Ascending aorta (tissue), 2 donors: Measurements from ENCODE around the gene UROD. TPM values are rescaled to one million over a fixed set of nuclear protein-coding genes. Genes with fewer than 3 reads are reported as not detected.

ENCODE experiments used
- DNase-seq, 2 donors: peaks; one replicate each; pipeline ENCODE4 v3.0.0-alpha.2; 2019; ENCODE audit warnings: low spot score in 2 of 2
- H3K27ac ChIP-seq, 2 donors: fragments of 200-600 bp; sonication (generic); one replicate each; pipeline ENCODE4 v1.5.1; 2016 to 2017; ENCODE audit warnings: mild to moderate bottlenecking in 1 of 2
- H3K27me3 ChIP-seq: fragments of 200-600 bp; sonication (generic); one replicate; pipeline ENCODE4 v1.5.1; 2017
- H3K36me3 ChIP-seq, 2 donors: fragments of 200-600 bp; sonication (generic); one replicate each; pipeline ENCODE4 v1.5.1; 2016
- H3K4me1 ChIP-seq, 2 donors: fragments of 200-600 bp; sonication (generic); one replicate each; pipeline ENCODE4 v1.5.1; 2016 to 2017; ENCODE audit warnings: mild to moderate bottlenecking in 1 of 2
- H3K4me3 ChIP-seq, 2 donors: fragments of 200-600 bp; sonication (generic); one replicate each; pipeline ENCODE4 v1.5.1; 2016 to 2017; ENCODE audit warnings: mild to moderate bottlenecking in 1 of 2
- H3K9me3 ChIP-seq, 2 donors: fragments of 200-600 bp; sonication (generic); one replicate each; pipeline ENCODE4 v1.5.1; 2016
- intact Hi-C: fragments of 100-400 bp; cut with DNase I; formaldehyde crosslinking; loops from one replicate; pipeline ENCODE4 v1.15.1; 2023
- total RNA-seq: library from RNA; depleted of rRNA; stranded (reverse); fragments of >200 nt; gene quantifications from one replicate; pipeline ENCODE4 v1.1.0, GENCODE V29; 2016
- TF ChIP-seq, protein P1 (sequence below), 3 experiments: fragments of 200-600 bp in 2 of 3; fragments of 450-650 bp in 1 of 3; sonication (generic) in 2 of 3; IDR thresholded peaks; one replicate each; pipeline ENCODE4 v1.5.1; 2016 to 2019; ENCODE audit warnings: antibody characterized with exemption in 3 of 3, mild to moderate bottlenecking in 1 of 3, moderate library complexity in 1 of 3

UROD gene
- total RNA-seq, 1 donor from 2014 or later, result 150 TPM

- H3K36me3 ChIP-seq, result peaks cover 2 to 10% of the 10 kb centered on the region in 2 donors
- intact Hi-C loops, result no loop called here
- H3K27ac ChIP-seq, result no peak overlapping the region
- H3K9me3 ChIP-seq, result no peaks in the 10 kb centered on the region
- H3K27me3 ChIP-seq, result no peaks in the 10 kb centered on the region
- H3K4me1 ChIP-seq, result no peaks in the 10 kb centered on the region
- no peak for DNase-seq
- TF ChIP-seq, protein P1, sequence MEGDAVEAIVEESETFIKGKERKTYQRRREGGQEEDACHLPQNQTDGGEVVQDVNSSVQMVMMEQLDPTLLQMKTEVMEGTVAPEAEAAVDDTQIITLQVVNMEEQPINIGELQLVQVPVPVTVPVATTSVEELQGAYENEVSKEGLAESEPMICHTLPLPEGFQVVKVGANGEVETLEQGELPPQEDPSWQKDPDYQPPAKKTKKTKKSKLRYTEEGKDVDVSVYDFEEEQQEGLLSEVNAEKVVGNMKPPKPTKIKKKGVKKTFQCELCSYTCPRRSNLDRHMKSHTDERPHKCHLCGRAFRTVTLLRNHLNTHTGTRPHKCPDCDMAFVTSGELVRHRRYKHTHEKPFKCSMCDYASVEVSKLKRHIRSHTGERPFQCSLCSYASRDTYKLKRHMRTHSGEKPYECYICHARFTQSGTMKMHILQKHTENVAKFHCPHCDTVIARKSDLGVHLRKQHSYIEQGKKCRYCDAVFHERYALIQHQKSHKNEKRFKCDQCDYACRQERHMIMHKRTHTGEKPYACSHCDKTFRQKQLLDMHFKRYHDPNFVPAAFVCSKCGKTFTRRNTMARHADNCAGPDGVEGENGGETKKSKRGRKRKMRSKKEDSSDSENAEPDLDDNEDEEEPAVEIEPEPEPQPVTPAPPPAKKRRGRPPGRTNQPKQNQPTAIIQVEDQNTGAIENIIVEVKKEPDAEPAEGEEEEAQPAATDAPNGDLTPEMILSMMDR (IDR thresholded peaks at IDR 0.05), result no peak
- no peak overlapping the region for H3K4me3 ChIP-seq
Measured at GRCh38 chr1:45035631-45036301, 23.7 kb downstream of the UROD start.

DNA sequence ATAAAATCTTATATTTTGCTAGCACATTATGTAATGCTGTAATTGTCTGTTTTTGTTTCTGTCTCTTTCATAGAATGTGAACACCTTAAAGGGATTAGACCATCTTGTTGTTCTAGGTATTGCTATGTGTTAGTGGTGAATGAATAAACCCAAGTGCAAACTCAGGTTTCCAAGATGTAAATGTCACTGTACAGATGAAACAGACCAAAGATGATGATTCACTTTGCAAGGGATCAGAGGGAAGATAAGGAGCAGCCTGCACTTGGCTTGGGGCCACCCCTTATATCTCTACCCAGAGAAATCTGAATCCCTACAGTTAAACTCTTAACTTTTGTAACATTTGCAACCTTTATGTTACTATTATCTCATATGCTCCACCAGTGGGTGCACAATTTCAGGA, 25.4 kb downstream of the UROD start:
- TF ChIP-seq, protein P1 (IDR thresholded peaks at IDR 0.05), result no peak
- H3K4me1 ChIP-seq, result no peaks in the 10 kb centered on the region
- intact Hi-C loops, result no loop called here

DNA sequence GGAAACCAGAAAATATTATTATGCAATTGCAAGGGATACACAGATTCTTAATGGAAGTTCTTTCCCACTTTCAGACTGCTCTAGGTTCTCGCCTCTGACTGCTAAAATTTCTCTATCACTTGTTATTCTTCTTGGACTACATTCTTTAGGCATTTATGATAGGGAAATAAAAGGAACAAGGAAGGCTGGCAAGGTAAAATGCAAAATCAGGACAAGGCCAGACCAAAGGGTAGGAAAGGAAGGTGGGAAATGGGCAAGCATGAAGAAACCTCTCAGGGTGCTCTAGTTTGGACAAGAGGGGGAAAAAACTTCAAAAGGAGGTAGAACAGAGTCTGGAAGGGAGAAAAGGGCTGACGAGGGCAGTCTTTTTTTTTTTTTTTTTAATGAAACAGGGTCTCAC, 26.2 kb downstream of the UROD start:
- no peaks in the 10 kb centered on the region for H3K4me1 ChIP-seq
- no peak overlapping the region for H3K27ac ChIP-seq
- no peak for DNase-seq
- H3K36me3 ChIP-seq, result peaks cover 2 to 10% of the 10 kb centered on the region in 2 donors
- TF ChIP-seq, protein P1 (IDR thresholded peaks at IDR 0.05), result no peak
- H3K4me3 ChIP-seq, result no peak overlapping the region
- intact Hi-C loops, result no loop called here
- H3K27me3 ChIP-seq, result no peaks in the 10 kb centered on the region
- H3K9me3 ChIP-seq, result no peaks in the 10 kb centered on the region

More for the DNA sequence above, 25.4 kb downstream of the UROD start:
- Histone ChIP-seq H3K27ac (no peak overlapping the region), H3K36me3 (peaks cover 2 to 10% of the 10 kb centered on the region in 2 donors), H3K9me3 (no peaks in the 10 kb centered on the region), H3K27me3 (no peaks in the 10 kb centered on the region), H3K4me3 (no peak overlapping the region)
- DNase-seq, result no peak

GRCh38 chr1:45038661-45039364, 26.8 kb downstream of the UROD start:
- Histone ChIP-seq H3K9me3 (no peaks in the 10 kb centered on the region), H3K27me3 (no peaks in the 10 kb centered on the region), H3K27ac (no peak overlapping the region), H3K36me3 (peaks cover 2 to 10% of the 10 kb centered on the region in 2 donors), H3K4me3 (no peak overlapping the region), H3K4me1 (no peaks in the 10 kb centered on the region)
- TF ChIP-seq, protein P1 (IDR thresholded peaks at IDR 0.05), result no peak
- no peak for DNase-seq
- intact Hi-C loops, result no loop called here

GRCh38 chr1:45040297-45040696, 28.2 kb downstream of the UROD start:
- no peaks in the 10 kb centered on the region for H3K27me3 ChIP-seq
- intact Hi-C loops, result no loop called here
- H3K4me3 ChIP-seq, result no peak overlapping the region
- H3K36me3 ChIP-seq, result peaks cover 2 to 5% of the 10 kb centered on the region in 2 donors
- H3K27ac ChIP-seq, result no peak overlapping the region
- no peaks in the 10 kb centered on the region for H3K9me3 ChIP-seq
- no peaks in the 10 kb centered on the region for H3K4me1 ChIP-seq
- TF ChIP-seq, protein P1 (IDR thresholded peaks at IDR 0.05), result no peak
- DNase-seq, result no peak
